Epithelial cell of proximal tubule (primary cell): ENCODE results near the gene NBEA. TPM values are rescaled to one million over a fixed set of nuclear protein-coding genes. Genes with fewer than 3 reads are reported as not detected.

Source experiments
- DNase-seq: peaks from one replicate; pipeline ENCODE4 v3.0.0-alpha.2; 2011; ENCODE audit warnings: low read depth
- H3K4me3 ChIP-seq: 2 replicates; pipeline ENCODE4 v1.5.1; 2011; ENCODE audit warnings: low read depth, mild to moderate bottlenecking, low read length
- total RNA-seq: library from RNA; depleted of rRNA; stranded (reverse); fragments of >200 nt; gene quantifications from 2 replicates; pipeline ENCODE4 v1.2.3, GENCODE V29; 2015
- TF ChIP-seq, protein P1 (sequence below): conservative IDR thresholded peaks from 2 replicates; pipeline ENCODE4 v1.5.1; 2012; ENCODE audit warnings: low read depth, mild to moderate bottlenecking, low read length

The NBEA gene
- total RNA-seq, 1 donor from 2014 or later = 2.7 TPM

DNA sequence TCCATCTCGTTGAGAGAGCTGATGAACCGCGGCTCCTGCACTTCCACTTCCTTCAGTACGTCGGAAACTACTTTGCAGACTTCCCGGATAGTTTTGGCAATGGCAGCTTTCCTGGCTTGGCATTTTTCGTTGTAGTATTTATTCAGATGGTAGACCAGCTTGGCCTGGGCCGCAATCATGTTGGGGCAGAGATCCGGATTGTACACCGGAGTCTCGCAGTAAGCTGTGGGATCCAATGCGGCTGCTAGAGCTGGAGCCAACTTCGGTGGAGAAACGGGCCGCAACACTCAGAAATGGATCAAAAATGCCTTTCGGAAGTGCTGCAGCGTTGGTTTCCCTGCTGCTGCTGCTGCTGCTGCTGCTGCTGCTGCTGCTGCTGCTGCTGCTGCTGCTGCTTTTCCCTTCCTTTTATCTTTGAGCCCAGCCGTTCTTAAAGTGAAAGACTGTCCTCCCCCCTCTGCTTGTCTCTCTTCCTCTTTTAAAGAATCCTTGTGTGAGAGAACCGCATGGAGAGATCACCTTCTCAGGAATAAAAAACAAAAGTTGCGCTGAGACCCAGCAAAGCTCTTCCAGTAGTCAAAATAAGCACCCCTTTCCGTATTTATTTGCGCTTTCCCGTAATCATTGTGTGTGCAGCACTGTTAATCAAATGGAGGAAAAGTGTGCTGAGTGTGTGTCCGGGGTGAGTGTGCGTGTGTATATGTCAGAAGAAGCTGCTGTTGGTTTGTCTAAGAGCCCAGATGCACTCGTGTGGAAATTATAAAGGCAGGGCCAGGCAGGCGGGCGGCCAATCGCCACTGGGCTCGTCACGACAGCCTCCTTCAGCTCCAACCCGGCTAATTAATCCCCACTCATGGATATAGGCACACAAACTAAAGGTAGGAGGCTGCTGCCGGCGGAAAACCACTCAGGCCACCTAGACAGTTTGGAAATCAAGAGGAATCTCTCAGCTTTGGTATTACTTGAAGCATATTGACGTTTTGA is 534.2 kb downstream of the NBEA start, which contains the start of gene MAB21L1:
Gene MAB21L1, minus strand, starts transcription at position 730 of the 984 bp plus-strand sequence. Its CDS starts 551 bp downstream, at position 179.
- no peak for DNase-seq
- TF ChIP-seq, protein P1, sequence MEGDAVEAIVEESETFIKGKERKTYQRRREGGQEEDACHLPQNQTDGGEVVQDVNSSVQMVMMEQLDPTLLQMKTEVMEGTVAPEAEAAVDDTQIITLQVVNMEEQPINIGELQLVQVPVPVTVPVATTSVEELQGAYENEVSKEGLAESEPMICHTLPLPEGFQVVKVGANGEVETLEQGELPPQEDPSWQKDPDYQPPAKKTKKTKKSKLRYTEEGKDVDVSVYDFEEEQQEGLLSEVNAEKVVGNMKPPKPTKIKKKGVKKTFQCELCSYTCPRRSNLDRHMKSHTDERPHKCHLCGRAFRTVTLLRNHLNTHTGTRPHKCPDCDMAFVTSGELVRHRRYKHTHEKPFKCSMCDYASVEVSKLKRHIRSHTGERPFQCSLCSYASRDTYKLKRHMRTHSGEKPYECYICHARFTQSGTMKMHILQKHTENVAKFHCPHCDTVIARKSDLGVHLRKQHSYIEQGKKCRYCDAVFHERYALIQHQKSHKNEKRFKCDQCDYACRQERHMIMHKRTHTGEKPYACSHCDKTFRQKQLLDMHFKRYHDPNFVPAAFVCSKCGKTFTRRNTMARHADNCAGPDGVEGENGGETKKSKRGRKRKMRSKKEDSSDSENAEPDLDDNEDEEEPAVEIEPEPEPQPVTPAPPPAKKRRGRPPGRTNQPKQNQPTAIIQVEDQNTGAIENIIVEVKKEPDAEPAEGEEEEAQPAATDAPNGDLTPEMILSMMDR = no peak
- peak within 1 kb of the TSS; percentile 19 for H3K4me3 ChIP-seq

DNA sequence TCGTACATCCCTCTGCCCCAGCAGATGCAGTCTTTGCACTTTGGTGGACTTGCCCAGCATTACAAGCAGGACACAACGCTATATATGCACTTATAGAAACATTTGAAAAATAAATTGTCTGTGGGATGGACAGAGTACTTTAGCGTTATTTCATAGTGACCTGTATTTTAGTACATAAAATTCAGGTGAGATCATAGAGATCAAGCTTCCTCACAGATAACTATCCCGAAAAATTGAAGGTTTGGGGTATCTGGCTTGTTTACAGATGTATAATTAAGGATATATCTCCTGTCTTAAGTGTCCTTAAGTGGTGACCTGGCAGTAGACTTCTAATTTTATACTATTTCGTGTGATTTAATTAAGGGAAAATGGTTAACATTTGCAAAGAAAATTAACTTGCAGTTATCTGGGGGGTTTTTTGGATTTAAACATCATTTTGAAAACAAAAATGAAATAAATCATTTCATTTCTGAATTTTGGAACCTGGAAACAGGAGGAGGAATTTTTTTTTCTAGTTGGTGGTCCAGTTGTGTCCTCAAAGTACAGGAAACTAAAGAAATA is 535.4 kb downstream of the NBEA start:
- TF ChIP-seq, protein P1 = no peak

DNA sequence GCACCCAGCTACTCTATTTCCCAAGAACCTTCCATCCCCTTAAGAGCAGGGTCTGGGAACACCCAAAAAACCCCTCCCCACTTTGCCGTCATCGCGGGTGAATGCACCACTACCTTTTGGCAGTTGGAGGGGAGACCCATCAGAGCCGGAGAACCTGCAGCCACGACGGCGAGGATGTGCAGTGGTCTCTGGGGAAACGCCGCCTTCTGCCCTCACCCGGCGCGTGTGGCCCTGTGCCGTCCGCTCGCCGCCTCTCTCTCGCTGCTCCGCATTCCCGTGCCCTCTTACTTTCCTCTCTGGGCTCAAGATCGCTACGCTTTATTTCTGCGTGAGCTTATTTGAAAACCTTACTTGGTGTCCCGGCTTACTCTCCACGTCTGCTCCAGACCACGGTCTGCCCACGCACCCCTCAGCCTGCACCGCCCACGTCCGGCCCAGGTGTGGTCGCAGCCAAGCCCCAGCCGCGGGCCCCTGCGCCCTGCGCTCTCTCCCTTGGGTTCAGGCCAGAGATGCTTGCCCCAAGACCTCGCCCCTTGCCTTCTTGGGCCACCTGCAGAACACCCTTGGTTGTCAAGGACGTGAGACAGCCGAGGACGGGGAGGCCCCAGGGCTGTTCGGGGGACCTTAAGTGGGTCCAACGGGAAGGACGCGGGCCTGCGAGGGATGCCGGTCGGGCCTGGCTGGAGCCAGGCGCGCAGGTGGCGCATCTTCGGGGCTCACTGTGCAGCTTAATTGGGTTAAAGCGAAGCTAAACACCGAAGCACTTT is 536.4 kb downstream of the NBEA start:
- DNase-seq = no peak
- H3K4me3 ChIP-seq = no peak overlapping the region

More for the DNA sequence above, 535.4 kb downstream of the NBEA start:
- no peak for DNase-seq
- no peak overlapping the region for H3K4me3 ChIP-seq

GRCh38 chr13:35479038-35479492 is 537.0 kb downstream of the NBEA start:
- H3K4me3 ChIP-seq = no peak overlapping the region
- TF ChIP-seq, protein P1 = no peak
- no peak for DNase-seq

More for the DNA sequence above, 536.4 kb downstream of the NBEA start:
- TF ChIP-seq, protein P1 = no peak

DNA sequence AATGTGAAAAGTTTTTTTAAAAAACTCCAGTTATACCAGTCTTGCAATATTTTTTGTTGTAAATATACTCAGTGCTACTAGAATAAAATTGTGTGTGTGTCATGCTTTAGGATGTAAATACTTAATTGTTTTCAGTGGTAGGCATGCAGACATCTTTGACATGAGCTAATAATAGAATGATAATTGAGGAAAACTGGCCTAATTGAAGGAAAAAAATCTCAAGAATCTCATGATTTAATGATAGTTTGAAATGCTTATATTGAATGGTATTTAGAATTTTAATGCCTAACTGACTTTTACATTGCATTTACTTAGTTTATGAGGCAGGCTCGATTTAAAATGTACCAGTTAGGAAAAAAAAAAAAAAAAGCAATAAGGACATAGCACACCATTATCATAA is 537.6 kb downstream of the NBEA start:
- no peak for DNase-seq
- no peak overlapping the region for H3K4me3 ChIP-seq
- TF ChIP-seq, protein P1 = no peak

GRCh38 chr13:35480346-35480745 is 538.3 kb downstream of the NBEA start:
- TF ChIP-seq, protein P1 = no peak
- no peak overlapping the region for H3K4me3 ChIP-seq
- DNase-seq = no peak
